HepG2 (cell line): ENCODE measurements around the gene HDAC5. TPM values are rescaled to one million over a fixed set of nuclear protein-coding genes. Genes with fewer than 3 reads are reported as not detected.
A peak's percentile ranks its signal among the peaks of the same experiment; 100 is the strongest.

Source experiments
- AGO2 ChIP-seq: fragments of 200-400 bp; formaldehyde crosslinking; optimal IDR thresholded peaks from 2 replicates; pipeline ENCODE3; 2017; ENCODE audit warnings: mild to moderate bottlenecking, low read depth, low read length, moderate library complexity
- ATRX ChIP-seq: sonication (generic); formaldehyde crosslinking; IDR thresholded peaks from 2 replicates; pipeline ENCODE4 v1.4.0; 2020; ENCODE audit warnings: missing genetic modification reagents, borderline replicate concordance
- BHLHE40 ChIP-seq: IDR thresholded peaks from 2 replicates; pipeline ENCODE4 v1.6.1; 2011; ENCODE audit warnings: low read length, improper control_type of control experiment
- CREB1 ChIP-seq, 2 experiments: fragments of 450-650 bp in 1 of 2; IDR thresholded peaks; 2 replicates each; pipeline ENCODE4 v1.6.1; 2016 to 2017; ENCODE audit warnings: control low read depth in 1 of 2, mild to moderate bottlenecking in 1 of 2, missing compliant biosample characterization in 1 of 2, missing genetic modification characterization in 1 of 2
- DR1 ChIP-seq: sonication (generic); formaldehyde crosslinking; IDR thresholded peaks from 2 replicates; pipeline ENCODE4 v1.8.0; 2021; ENCODE audit warnings: mild to moderate bottlenecking, missing genetic modification reagents, inconsistent platforms
- EED ChIP-seq: sonication (generic); formaldehyde crosslinking; IDR thresholded peaks from 2 replicates; pipeline ENCODE4 v1.5.0; 2020; ENCODE audit warnings: mild to moderate bottlenecking, missing genetic modification reagents
- FOXK1 ChIP-seq: sonication (generic); formaldehyde crosslinking; IDR thresholded peaks from 2 replicates; pipeline ENCODE4 v1.4.0; 2020; ENCODE audit warnings: low read depth, missing genetic modification reagents, borderline replicate concordance
- FOXO1 ChIP-seq: sonication (generic); formaldehyde crosslinking; IDR thresholded peaks from 2 replicates; pipeline ENCODE4 v1.4.0; 2020; ENCODE audit warnings: missing genetic modification reagents
- GABPA ChIP-seq, 2 experiments: IDR thresholded peaks; 2 replicates each; pipeline ENCODE4 v1.6.1; 2011 to 2016; ENCODE audit warnings: low read depth in 2 of 2, low read length in 1 of 2, missing biosample characterization in 1 of 2, missing genetic modification characterization in 1 of 2
- GATAD2A ChIP-seq: IDR thresholded peaks from 2 replicates; pipeline ENCODE4 v1.6.1; 2016
- HMGA1 ChIP-seq: sonication (generic); formaldehyde crosslinking; conservative IDR thresholded peaks from 2 replicates; pipeline ENCODE4 v1.4.0; 2020; ENCODE audit warnings: missing genetic modification reagents
- MTA3 ChIP-seq: sonication (generic); formaldehyde crosslinking; IDR thresholded peaks from 2 replicates; pipeline ENCODE4 v1.4.0; 2020; ENCODE audit warnings: missing genetic modification reagents
- MYC ChIP-seq: sonication (generic); formaldehyde crosslinking; IDR thresholded peaks from 2 replicates; pipeline ENCODE4 v1.9.0; 2021; ENCODE audit warnings: missing genetic modification reagents, borderline replicate concordance
- PRPF4 ChIP-seq: fragments of 200-400 bp; formaldehyde crosslinking; IDR thresholded peaks from 2 replicates; pipeline ENCODE4 v1.6.1; 2016; ENCODE audit warnings: low read length, low read depth; ENCODE audit not compliant: poor library complexity, severe bottlenecking
- RBM22 ChIP-seq: fragments of 200-400 bp; formaldehyde crosslinking; optimal IDR thresholded peaks from 2 replicates; pipeline ENCODE3; 2017; ENCODE audit warnings: mild to moderate bottlenecking, low read length, moderate library complexity
- TAF1 ChIP-seq: sonication (generic); formaldehyde crosslinking; IDR thresholded peaks from 2 replicates; pipeline ENCODE4 v1.4.0; 2020; ENCODE audit warnings: missing genetic modification reagents
- TBX3 ChIP-seq: fragments of 450-650 bp; IDR thresholded peaks from 2 replicates; pipeline ENCODE4 v1.6.1; 2017; ENCODE audit warnings: antibody characterized with exemption, mild to moderate bottlenecking, inconsistent platforms, borderline replicate concordance
- TEAD2 ChIP-seq: sonication (generic); formaldehyde crosslinking; IDR thresholded peaks from 2 replicates; pipeline ENCODE4 v1.9.0; 2021; ENCODE audit warnings: missing genetic modification reagents
- ZNF496 ChIP-seq: sonication (generic); formaldehyde crosslinking; IDR thresholded peaks from 2 replicates; pipeline ENCODE4 v1.8.1; 2023; ENCODE audit warnings: mild to moderate bottlenecking, moderate library complexity, missing genetic modification reagents; ENCODE audit not compliant: insufficient replicate concordance
- ZNF558 ChIP-seq: sonication (generic); formaldehyde crosslinking; IDR thresholded peaks from 2 replicates; pipeline ENCODE4 v1.9.0; 2022; ENCODE audit warnings: mild to moderate bottlenecking, missing genetic modification reagents, borderline replicate concordance
- ZNF562 ChIP-seq: sonication (generic); formaldehyde crosslinking; IDR thresholded peaks from 2 replicates; pipeline ENCODE4 v1.8.0; 2022; ENCODE audit warnings: missing genetic modification reagents, borderline replicate concordance
- ZNF703 ChIP-seq: sonication (generic); formaldehyde crosslinking; IDR thresholded peaks from 2 replicates; pipeline ENCODE4 v1.5.1; 2020; ENCODE audit warnings: missing genetic modification reagents, mild to moderate bottlenecking, moderate library complexity, borderline replicate concordance
- ZNF713 ChIP-seq: sonication (generic); formaldehyde crosslinking; IDR thresholded peaks from 2 replicates; pipeline ENCODE4 v1.4.0; 2020; ENCODE audit warnings: mild to moderate bottlenecking, missing genetic modification reagents
- ZNF761 ChIP-seq: sonication (generic); formaldehyde crosslinking; conservative IDR thresholded peaks from 2 replicates; pipeline ENCODE4 v1.4.0; 2020; ENCODE audit warnings: mild to moderate bottlenecking, missing genetic modification reagents
- ZNF776 ChIP-seq: sonication (generic); formaldehyde crosslinking; IDR thresholded peaks from 2 replicates; pipeline ENCODE4 v1.4.0; 2020; ENCODE audit warnings: mild to moderate bottlenecking, missing genetic modification reagents
- ZNF782 ChIP-seq: sonication (generic); formaldehyde crosslinking; IDR thresholded peaks from 2 replicates; pipeline ENCODE4 v1.4.0; 2020; ENCODE audit warnings: missing genetic modification reagents, mild to moderate bottlenecking, borderline replicate concordance
- polyA plus RNA-seq, 8 experiments: library from polyadenylated mRNA; depleted of rRNA in 3 of 8; stranded (reverse) in 7 of 8; unstranded in 1 of 8; fragments of >200 nt; fragmentation: Illumina TruSeq in 4 of 8; extraction: Trizol in 4 of 8; gene quantifications; 2 replicates each; pipeline versions ENCODE4 v1.2.1 to v1.2.3, GENCODE V29; 2011 to 2016; ENCODE audit warnings: low read depth in 4 of 8, missing spikeins in 1 of 8, mixed read lengths in 1 of 8; ENCODE audit not compliant: insufficient read depth in 1 of 8
- total RNA-seq, 5 experiments: library from RNA; depleted of rRNA; stranded (reverse); fragments of >200 nt; fragmentation: Illumina TruSeq; extraction: Trizol; gene quantifications; 2 replicates each; pipeline ENCODE4 v1.2.3, GENCODE V29; 2016; ENCODE audit warnings: low read depth in 1 of 5
- TF ChIP-seq, protein P1 (sequence below): sonication (generic); formaldehyde crosslinking; IDR thresholded peaks from 2 replicates; pipeline ENCODE4 v1.4.0; 2020; ENCODE audit warnings: mild to moderate bottlenecking, missing genetic modification reagents
- TF ChIP-seq, protein P2 (sequence below): sonication (generic); formaldehyde crosslinking; IDR thresholded peaks from 2 replicates; pipeline ENCODE4 v1.5.0; 2020; ENCODE audit warnings: mild to moderate bottlenecking, missing genetic modification reagents
- TF ChIP-seq, protein P3 (sequence below): sonication (generic); formaldehyde crosslinking; IDR thresholded peaks from 2 replicates; pipeline ENCODE4 v1.5.0; 2020; ENCODE audit warnings: missing genetic modification reagents

HDAC5 gene
- total and polyA plus RNA-seq, 2 of the 13 experiments (the other 11 are each of a cell fraction or from before 2014, with no cell fraction given): 46.4 to 85.4 TPM

DNA sequence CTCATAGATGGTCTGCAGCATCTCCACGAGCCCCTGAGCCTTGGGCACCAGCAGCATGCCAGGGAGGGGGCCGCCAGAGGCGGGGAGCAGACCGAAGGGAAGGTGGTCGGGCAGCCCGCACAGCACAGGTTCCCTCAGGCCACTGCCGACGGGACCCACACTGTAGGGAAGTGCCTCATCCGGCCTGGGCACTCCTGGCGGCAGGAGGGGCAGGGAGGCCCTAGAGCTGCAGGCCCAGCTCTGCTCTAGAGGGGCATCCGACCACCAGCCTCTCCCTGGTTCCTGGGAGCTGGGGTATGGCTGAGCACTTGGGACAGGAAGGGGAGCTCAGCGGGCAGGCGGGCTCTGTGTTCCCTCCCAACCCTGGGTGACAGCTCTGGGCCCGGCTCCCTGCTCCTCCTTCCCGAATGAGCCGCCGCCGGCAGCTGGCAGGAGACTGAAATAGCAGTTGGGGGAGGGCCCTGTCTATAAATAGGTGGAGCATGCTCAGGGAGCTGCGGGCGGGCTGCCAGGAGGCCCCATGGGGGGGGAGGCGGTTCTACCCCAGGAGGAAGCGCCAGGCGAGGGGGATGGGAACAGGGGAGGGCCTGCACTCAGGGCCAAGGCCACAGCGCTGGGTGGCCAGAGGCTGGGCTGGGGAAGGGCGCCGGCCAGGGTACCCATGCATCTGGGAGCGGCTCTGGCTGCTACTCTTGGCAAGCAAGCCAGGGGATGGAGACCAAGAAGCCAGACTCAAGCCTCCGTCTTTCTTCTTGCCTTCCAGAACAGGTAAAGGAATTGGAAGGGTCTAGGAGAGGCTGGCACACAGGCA, 12.4 kb downstream of the HDAC5 start (continued):
- TF ChIP-seq ZNF776 (CRISPR knock-in tag) (peak; percentile 92), FOXK1 (peak; percentile 95), TAF1 (CRISPR knock-in tag) (peak; percentile 92), ZNF761 (CRISPR knock-in tag) (peak; percentile 96), ZNF713 (CRISPR knock-in tag) (peak; percentile 90; the same call in 1 of the 2 replicates), TEAD2 (no peak), DR1 (CRISPR knock-in tag) (peak; percentile 99), BHLHE40 (peak; percentile 71), AGO2 (peak; percentile 90), ZNF558 (peak; percentile 96), TBX3 (peak; percentile 47; the same call in 1 of the 2 replicates), ZNF496 (CRISPR knock-in tag) (no peak), MTA3 (CRISPR knock-in tag) (no peak), ZNF782 (CRISPR knock-in tag) (peak; percentile 96; the same call in 1 of the 2 replicates), FOXO1 (CRISPR knock-in tag) (peak; percentile 90), ZNF703 (CRISPR knock-in tag) (peak; percentile 95; the same call in 1 of the 2 replicates), GATAD2A (peak; percentile 91), PRPF4 (peak; percentile 99), RBM22 (peak; percentile 79), MYC (CRISPR knock-in tag) (peak; percentile 91), CREB1 (IDR thresholded peaks at IDR 0.05) (no peak), CREB1 (CRISPR knock-in tag; IDR thresholded peaks at IDR 0.05) (no peak), ATRX (CRISPR knock-in tag) (no peak), EED (CRISPR knock-in tag) (peak; percentile 73; the same call in 1 of the 2 replicates), GABPA (IDR thresholded peaks at IDR 0.05; ENCODE audit: low read depth, low read length) (no peak), GABPA (CRISPR knock-in tag; IDR thresholded peaks at IDR 0.05; ENCODE audit: low read depth) (peak; percentile 76), ZNF562 (CRISPR knock-in tag) (no peak), HMGA1 (CRISPR knock-in tag) (no peak)
- TF ChIP-seq, protein P1, sequence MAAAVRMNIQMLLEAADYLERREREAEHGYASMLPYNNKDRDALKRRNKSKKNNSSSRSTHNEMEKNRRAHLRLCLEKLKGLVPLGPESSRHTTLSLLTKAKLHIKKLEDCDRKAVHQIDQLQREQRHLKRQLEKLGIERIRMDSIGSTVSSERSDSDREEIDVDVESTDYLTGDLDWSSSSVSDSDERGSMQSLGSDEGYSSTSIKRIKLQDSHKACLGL (CRISPR knock-in tag): peak; percentile 81
- TF ChIP-seq, protein P2, sequence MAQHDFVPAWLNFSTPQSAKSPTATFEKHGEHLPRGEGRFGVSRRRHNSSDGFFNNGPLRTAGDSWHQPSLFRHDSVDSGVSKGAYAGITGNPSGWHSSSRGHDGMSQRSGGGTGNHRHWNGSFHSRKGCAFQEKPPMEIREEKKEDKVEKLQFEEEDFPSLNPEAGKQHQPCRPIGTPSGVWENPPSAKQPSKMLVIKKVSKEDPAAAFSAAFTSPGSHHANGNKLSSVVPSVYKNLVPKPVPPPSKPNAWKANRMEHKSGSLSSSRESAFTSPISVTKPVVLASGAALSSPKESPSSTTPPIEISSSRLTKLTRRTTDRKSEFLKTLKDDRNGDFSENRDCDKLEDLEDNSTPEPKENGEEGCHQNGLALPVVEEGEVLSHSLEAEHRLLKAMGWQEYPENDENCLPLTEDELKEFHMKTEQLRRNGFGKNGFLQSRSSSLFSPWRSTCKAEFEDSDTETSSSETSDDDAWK (CRISPR knock-in tag): no peak
- TF ChIP-seq, protein P3, sequence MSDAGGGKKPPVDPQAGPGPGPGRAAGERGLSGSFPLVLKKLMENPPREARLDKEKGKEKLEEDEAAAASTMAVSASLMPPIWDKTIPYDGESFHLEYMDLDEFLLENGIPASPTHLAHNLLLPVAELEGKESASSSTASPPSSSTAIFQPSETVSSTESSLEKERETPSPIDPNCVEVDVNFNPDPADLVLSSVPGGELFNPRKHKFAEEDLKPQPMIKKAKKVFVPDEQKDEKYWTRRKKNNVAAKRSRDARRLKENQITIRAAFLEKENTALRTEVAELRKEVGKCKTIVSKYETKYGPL: no peak
